ENCODE data around the gene MAFG. TPM values are rescaled to one million over a fixed set of nuclear protein-coding genes. Genes with fewer than 3 reads are reported as not detected.

MAFG gene
- total and polyA plus RNA-seq, 2 donors (not counting 3 experiments of a cell fraction or from before 2014, with no cell fraction given), result 27.6 to 35.0 TPM

DNA sequence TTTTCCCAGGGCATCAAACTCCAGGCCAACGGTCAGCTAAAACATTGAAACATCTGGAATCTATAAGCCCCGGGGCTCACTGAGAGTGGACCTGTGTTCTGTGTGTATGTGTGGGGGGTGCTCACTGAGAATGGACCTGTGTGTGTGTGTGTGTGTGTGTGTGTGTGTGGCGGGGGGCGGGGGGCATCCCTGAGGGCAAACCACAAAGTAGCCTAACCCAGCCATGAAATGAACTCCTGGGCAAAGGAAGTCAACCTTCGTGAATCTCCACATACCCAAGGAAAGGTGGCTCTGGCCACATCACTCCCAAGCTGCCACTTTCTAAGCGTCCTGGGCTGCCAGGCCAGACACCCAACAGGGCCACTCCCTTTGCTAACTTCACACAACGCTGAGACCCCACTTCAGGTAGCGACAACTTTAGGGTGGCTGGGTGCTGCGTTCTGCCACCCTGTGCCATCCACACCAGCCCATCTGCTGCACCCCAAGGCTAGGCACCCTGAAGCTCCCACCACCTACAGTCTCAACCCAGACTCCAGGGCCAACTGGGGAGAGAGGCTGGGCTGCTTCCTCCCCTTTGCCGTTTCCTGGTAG, 1.6 kb downstream of the MAFG start:
- Histone ChIP-seq H3K27ac (ENCODE audit: insufficient read depth, low read depth, low read length) (peak overlapping the region; percentile 77), H3K4me3 (replicated peaks in 1 of 3; ENCODE audit: insufficient read depth in 1 of 3, low read depth in 1 of 3, low read length in 3 of 3) (peak overlapping the region in 2 of 3 experiments; percentile 49 to 64), H2AFZ (ENCODE audit: low read depth, low read length) (no peak overlapping the region), H3K4me2 (ENCODE audit: insufficient read depth, low read length) (peak overlapping the region; percentile 79), H3K27me3 (ENCODE audit: control insufficient read depth in 2 of 2, insufficient read depth in 2 of 2, low read length in 2 of 2) (no peaks in the 10 kb centered on the region), H4K20me1 (replicated peaks; ENCODE audit: control insufficient read depth, extremely low read depth, insufficient read depth, low read length) (no peaks in the 10 kb centered on the region), H3K79me2 (ENCODE audit: control insufficient read depth, insufficient read depth, low read length) (peaks cover 57% of the 10 kb centered on the region), H3K36me3 (ENCODE audit: control insufficient read depth in 2 of 2, extremely low read depth in 1 of 2, insufficient read depth in 2 of 2, low read length in 2 of 2) (peaks cover 0 to 12% of the 10 kb centered on the region in 2 experiments), H3K9ac (replicated peaks; ENCODE audit: extremely low read depth, insufficient read depth, low read length) (peak overlapping the region; percentile 94), H3K9me3 (replicated peaks; ENCODE audit: control insufficient read depth, insufficient read depth, low read length) (no peaks in the 10 kb centered on the region), H3K9me1 (replicated peaks; ENCODE audit: control insufficient read depth, extremely low read depth, insufficient read depth, low read length) (no peaks in the 10 kb centered on the region), H3K4me1 (ENCODE audit: control insufficient read depth, extremely low read depth, insufficient read depth, low read length) (peaks cover 17% of the 10 kb centered on the region)
- DNase-seq (ENCODE audit: low read depth, low spot score), result no peak
- BruUV-seq (replicated peaks), result no TSS peak
- intact Hi-C loops (cut with micrococcal nuclease) (loop anchor here (1.0 to 5.0 kb wide), 4 partner anchors 65 to 228 kb away; partner anchors contain the start of genes CENPX, LRRC45 and P4HB), dilution Hi-C loops (cut with MboI; ENCODE audit: extremely low pct_ligation_motif_present, low sequenced_read_pairs) (no loop called here)
- TF ChIP-seq POLR2A (IDR thresholded peaks at IDR 0.05; ENCODE audit: low read depth, low read length) (peak; percentile 30), JUN (IDR thresholded peaks at IDR 0.05; ENCODE audit: borderline replicate concordance, insufficient read depth, insufficient read length, low read depth) (no peak)
- POLR2A ChIA-PET, result interaction anchor here (0.6 to 1.2 kb wide), 4 partner anchors 9 to 213 kb away, joined by 4 to 10 read pairs (median 4); partner anchors contain the start of gene ANAPC11
- CTCF ChIA-PET, result interaction anchor here (1.1 to 3.0 kb wide), 6 partner anchors 9 to 105 kb away, joined by 3 to 24 read pairs (median 8); partner anchors contain the start of gene NOTUM
- no peak for FAIRE-seq

GRCh38 chr17:81924557-81925532, 2.7 kb downstream of the MAFG start:
- Histone ChIP-seq H3K79me2 (ENCODE audit: control insufficient read depth, insufficient read depth, low read length) (peaks cover 68% of the 10 kb centered on the region), H3K9ac (replicated peaks; ENCODE audit: extremely low read depth, insufficient read depth, low read length) (no peak overlapping the region), H3K4me1 (ENCODE audit: control insufficient read depth, extremely low read depth, insufficient read depth, low read length) (peaks cover 17% of the 10 kb centered on the region), H3K36me3 (ENCODE audit: control insufficient read depth in 2 of 2, extremely low read depth in 1 of 2, insufficient read depth in 2 of 2, low read length in 2 of 2) (peaks cover 0 to 19% of the 10 kb centered on the region in 2 experiments), H3K27ac (ENCODE audit: insufficient read depth, low read depth, low read length) (no peak overlapping the region), H4K20me1 (replicated peaks; ENCODE audit: control insufficient read depth, extremely low read depth, insufficient read depth, low read length) (no peaks in the 10 kb centered on the region), H3K27me3 (ENCODE audit: control insufficient read depth in 2 of 2, insufficient read depth in 2 of 2, low read length in 2 of 2) (no peaks in the 10 kb centered on the region), H3K4me2 (ENCODE audit: insufficient read depth, low read length) (no peak overlapping the region), H3K9me1 (replicated peaks; ENCODE audit: control insufficient read depth, extremely low read depth, insufficient read depth, low read length) (no peaks in the 10 kb centered on the region), H2AFZ (ENCODE audit: low read depth, low read length) (no peak overlapping the region), H3K9me3 (replicated peaks; ENCODE audit: control insufficient read depth, insufficient read depth, low read length) (no peaks in the 10 kb centered on the region), H3K4me3 (replicated peaks in 1 of 3; ENCODE audit: insufficient read depth in 1 of 3, low read depth in 1 of 3, low read length in 3 of 3) (no peak overlapping the region)
- no peak for FAIRE-seq
- intact Hi-C loops (cut with micrococcal nuclease), result loop anchor here (5.0 kb wide), 1 partner anchor 77 kb away; no protein-coding TSS in a partner anchor
- TF ChIP-seq, protein P1, sequence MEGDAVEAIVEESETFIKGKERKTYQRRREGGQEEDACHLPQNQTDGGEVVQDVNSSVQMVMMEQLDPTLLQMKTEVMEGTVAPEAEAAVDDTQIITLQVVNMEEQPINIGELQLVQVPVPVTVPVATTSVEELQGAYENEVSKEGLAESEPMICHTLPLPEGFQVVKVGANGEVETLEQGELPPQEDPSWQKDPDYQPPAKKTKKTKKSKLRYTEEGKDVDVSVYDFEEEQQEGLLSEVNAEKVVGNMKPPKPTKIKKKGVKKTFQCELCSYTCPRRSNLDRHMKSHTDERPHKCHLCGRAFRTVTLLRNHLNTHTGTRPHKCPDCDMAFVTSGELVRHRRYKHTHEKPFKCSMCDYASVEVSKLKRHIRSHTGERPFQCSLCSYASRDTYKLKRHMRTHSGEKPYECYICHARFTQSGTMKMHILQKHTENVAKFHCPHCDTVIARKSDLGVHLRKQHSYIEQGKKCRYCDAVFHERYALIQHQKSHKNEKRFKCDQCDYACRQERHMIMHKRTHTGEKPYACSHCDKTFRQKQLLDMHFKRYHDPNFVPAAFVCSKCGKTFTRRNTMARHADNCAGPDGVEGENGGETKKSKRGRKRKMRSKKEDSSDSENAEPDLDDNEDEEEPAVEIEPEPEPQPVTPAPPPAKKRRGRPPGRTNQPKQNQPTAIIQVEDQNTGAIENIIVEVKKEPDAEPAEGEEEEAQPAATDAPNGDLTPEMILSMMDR (IDR thresholded peaks at IDR 0.05; ENCODE audit: extremely low read depth in 1 of 2, insufficient read depth in 1 of 2, low read depth in 1 of 2, low read length in 2 of 2), result no peak
- TF ChIP-seq POLR2AphosphoS5 (IDR thresholded peaks at IDR 0.05; ENCODE audit: insufficient read depth, low read depth, low read length) (no peak), FOS (IDR thresholded peaks at IDR 0.05; ENCODE audit: borderline replicate concordance, insufficient read depth, low read length) (no peak), EZH2 (IDR thresholded peaks at IDR 0.05; ENCODE audit: borderline replicate concordance, low read depth, low read length, severe bottlenecking) (no peak), MYC (IDR thresholded peaks at IDR 0.05; ENCODE audit: low read depth, low read length) (no peak), GATA2 (IDR thresholded peaks at IDR 0.05; ENCODE audit: insufficient read depth, insufficient read length, low read depth, low read length) (no peak), POLR2A (IDR thresholded peaks at IDR 0.05; ENCODE audit: low read depth, low read length) (no peak), JUN (IDR thresholded peaks at IDR 0.05; ENCODE audit: borderline replicate concordance, insufficient read depth, insufficient read length, low read depth) (no peak)
- TF ChIP-seq, protein P2, sequence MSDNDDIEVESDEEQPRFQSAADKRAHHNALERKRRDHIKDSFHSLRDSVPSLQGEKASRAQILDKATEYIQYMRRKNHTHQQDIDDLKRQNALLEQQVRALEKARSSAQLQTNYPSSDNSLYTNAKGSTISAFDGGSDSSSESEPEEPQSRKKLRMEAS (IDR thresholded peaks at IDR 0.05; ENCODE audit: insufficient read depth, insufficient read length), result no peak
- ChIA-PET POLR2A (no interaction called here), CTCF (no interaction called here)
- BruUV-seq (replicated peaks), result no TSS peak
- dilution Hi-C loops (cut with MboI; ENCODE audit: extremely low pct_ligation_motif_present, low sequenced_read_pairs), result no loop called here
- no peak for DNase-seq (ENCODE audit: low read depth, low spot score)

Measured in endothelial cell of umbilical vein (primary cell).